HG02759 (cell line): ENCODE results near the gene DNMT1.
"Not testable (repeated sequence)": the region's sequence is repeated elsewhere in the genome, so short reads cannot be mapped to it uniquely, and the experiment has no call there.

Source experiments
- ATAC-seq: cut with Tn5 transposase; IDR thresholded peaks from one replicate; pipeline ENCODE4 v1.9.1; 2021; ENCODE audit warnings: mild to moderate bottlenecking, moderate library complexity; ENCODE audit not compliant: unreplicated experiment

DNMT1 gene

DNA sequence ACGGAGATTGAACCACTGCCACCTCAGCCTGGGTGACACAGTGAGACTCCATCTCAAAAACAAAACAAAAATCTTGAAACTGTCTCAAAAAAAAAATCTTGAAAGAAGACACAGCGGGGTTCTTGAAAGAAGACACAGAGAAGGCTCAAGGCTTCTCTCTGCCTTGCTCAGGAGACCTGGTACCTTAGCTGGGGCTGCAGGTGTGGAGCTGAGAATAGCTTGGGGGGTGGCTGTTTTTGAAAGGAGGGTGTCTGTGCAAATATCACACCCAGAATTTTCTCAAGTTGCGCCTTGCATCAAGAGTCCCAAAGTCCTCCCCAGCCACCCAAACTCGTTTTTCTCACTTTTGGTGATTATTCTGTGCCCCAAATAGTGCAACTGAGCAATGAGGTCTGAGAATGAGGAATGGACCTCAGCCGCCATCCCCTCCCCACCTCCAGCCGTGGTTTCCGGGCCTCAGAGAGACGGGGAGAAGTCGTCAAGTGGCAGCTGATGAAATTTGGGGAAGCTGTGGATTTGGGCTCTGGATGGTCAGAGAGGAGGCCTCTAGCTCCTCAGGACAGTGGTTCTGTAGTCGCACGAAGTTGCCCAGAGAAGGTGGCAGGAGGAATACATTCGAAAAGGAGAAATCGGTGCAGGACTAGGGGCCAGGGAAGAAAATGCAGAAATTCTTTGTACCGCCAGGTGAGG, 27.6 kb upstream of the DNMT1 start:
- ATAC-seq: no peak

DNA sequence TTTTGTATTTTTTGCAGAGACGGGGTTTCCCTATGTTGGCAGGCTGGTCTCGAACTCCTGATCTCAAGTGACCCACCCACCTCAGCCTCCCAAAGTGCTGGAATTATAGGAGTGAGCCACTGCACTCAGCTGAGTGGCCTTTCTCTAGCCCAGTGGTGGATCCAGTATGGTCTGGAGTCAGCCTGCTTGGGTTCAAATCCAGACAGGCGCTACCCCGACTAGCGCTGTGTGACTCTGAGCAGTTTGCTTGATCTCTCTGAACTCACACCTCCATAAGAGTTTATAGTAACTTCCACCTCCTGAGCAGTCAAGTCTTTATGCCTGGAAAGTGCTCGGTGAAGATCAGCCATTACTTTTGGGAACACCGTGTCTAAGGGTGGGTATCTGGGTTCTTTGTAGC, 25.9 kb upstream of the DNMT1 start:
- no peak for ATAC-seq

DNA sequence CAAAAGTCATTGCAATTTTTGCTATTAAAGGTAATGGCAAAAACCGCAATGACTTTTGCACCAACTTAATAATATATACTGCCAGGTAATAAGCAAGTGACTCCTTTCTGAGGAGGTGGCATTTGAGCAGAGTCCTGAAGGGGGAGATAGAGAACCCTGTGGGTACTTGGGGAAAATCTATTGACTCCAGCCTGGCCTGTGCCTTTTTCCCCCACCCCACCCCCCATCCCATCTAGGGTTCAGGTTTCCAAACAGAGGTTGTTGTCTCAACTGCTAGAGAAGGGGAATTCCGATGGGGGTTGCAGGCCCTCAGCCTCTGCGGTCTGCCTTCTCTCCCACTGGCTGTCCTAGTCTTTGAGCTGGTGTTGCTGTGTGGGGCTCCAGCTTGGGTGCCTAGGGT, 24.9 kb upstream of the DNMT1 start:
- no peak for ATAC-seq

DNA sequence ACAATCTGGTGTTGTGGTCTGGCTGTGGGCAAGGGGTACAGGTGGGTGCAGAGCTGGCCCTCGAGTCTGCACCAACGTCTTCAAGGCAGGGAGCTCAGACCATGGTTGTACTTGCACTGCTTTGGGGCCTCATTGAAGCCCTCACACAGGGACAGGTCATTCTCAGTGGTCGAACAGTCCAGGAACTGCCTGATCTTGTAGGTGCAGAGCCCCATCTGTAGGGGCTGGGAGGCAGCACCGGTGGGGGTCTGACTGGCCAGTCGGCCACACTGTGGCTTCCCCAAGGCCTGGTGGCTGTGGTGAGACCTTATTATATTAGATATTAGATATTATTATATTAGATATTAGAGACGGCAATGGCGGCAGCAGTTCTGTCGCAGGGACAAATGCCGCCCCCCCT, 22.3 kb upstream of the DNMT1 start:
- ATAC-seq: no peak

GRCh38 chr19:10214784-10215183, 20.0 kb upstream of the DNMT1 start:
- no peak for ATAC-seq

DNA sequence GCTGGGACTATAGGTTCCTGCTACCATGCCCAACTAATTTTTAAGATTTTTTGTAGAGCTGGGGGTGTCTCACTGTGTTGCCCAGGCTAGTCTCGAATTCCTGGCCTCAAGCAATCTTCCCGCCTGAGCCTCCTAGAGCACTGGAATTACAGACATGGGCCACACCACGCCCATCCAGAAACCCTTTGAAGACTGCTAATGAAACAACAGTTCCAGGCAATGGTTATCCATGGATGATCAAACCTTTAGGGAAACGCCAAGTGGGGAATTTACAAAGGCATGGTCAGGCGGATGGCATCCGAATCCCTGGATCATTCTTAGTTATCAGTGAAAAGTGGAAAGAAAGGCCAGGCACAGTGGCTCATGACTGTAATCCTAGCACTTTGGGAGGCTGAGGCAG, 16.9 kb upstream of the DNMT1 start:
- no peak for ATAC-seq

- ATAC-seq: no peak
Measured at GRCh38 chr19:10211061-10211460, 16.3 kb upstream of the DNMT1 start.

GRCh38 chr19:10209315-10209714, 14.6 kb upstream of the DNMT1 start:
- no peak for ATAC-seq

GRCh38 chr19:10207026-10207425, 12.3 kb upstream of the DNMT1 start:
- ATAC-seq: no peak

DNA sequence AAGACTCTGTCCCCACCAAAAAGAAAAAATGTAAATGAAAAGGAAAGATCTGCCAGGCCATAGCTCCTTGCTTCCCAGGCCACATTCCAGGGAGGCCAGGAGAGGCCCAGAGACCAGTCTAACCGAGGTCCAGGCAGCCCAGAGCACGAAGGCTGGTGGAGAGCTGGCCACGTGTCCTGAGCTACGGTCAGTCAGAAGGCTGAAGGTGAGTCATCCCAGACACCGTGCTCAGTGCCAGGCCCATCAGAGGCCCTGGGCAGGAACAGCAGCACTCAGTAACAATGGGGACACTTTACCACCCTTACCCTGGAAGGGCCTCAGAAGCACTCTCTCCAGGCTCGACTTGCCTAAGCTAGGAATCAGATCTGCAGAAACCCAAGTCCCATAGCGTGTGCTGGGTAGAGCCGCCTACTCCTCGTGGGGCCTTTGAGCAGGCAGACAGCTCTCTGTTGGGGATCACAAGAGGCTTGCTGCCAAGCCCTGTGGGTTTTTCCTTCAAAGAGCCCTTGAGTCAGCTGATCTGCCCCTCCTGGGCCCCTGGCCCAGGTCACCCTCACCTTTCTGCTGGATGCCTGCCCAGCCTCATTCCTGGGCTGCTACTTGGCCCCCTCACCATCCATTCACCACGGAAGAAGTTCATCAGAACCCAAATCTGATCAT, 11.6 kb upstream of the DNMT1 start:
- ATAC-seq: no peak

DNA sequence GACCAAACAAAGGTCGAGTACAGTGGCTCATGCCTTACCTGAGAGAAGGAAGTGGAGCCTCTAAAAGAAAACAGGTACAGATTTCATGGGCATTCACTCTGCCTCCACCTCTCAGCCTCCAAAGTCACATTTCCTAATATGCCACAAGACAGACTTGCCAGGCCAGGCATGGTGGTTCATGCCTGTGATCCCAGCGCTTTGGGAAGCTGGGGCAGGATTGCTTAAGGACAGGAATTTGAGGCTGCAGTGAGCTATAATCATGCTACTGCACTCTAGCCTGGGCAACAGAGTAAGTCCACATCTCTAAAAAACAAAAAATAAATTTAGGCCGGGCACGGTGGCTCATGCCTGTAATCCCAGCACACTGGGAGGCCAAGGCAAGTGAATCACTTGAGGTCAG, 10.9 kb upstream of the DNMT1 start:
- ATAC-seq: no peak

DNA sequence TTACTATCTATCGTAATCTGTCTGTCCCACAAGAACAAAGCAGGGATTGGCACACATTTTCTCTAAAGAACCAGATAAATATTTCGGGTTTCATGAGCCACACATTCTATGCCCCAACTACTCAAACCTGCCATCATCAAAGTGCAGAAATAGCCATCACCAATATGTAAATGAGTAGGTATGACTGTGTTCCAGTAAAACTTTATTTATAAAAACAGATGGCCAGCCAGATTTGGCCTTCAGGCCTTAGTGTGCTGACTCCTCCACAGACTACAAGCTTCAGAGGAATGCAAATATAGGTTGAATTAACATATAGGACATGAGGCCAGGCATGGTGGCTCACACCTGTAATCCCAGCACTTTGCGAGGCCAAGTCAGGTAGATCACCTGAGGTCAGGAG, 8.9 kb upstream of the DNMT1 start:
- no peak for ATAC-seq

DNA sequence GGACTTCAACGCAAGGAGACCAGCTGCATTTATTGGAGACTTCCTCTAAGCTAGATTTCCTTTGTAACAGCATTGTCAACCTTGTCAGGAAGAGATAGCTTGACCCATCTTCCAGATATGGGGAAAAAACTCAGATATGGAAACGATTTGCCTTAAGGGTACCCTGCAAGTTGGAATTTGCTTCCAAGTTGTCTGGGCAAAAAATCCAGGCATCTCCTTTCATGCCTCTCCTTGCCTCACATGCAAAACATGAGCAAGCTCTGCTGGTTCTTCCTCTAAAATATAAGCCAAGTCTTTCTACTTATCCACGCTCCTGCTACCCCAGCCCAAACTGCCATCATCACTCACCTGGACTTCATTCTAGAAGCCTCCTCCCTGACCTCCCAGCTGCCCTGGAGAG, 6.4 kb upstream of the DNMT1 start:
- no peak for ATAC-seq

DNA sequence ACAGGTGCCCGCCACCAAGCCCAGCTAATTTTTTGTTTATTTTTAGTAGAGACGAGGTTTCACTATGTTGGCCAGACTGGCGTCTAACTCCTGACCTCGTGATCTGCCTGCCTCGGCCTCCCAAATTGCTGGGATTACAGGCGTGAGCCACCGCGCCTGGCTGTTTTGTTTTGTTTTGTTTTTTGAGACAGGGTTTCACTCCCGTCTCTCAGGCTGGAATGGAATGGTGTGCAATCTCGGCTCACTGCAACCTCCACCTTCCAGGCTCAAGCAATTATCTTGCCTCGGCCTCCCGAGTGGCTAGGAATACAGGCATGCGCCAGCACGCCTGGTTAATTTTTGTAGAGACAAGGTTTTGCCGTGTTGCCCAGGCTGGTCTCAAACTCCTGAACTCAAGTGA, 5.3 kb upstream of the DNMT1 start:
- not testable (repeated sequence) for ATAC-seq

- not testable (repeated sequence) for ATAC-seq
Measured at GRCh38 chr19:10198889-10199644, 4.3 kb upstream of the DNMT1 start.

- ATAC-seq: no peak
Measured at GRCh38 chr19:10195199-10195519, 406 bp upstream of the DNMT1 start.

GRCh38 chr19:10193790-10194499, 808 bp downstream of the DNMT1 start:
- ATAC-seq: peak; percentile 15

DNA sequence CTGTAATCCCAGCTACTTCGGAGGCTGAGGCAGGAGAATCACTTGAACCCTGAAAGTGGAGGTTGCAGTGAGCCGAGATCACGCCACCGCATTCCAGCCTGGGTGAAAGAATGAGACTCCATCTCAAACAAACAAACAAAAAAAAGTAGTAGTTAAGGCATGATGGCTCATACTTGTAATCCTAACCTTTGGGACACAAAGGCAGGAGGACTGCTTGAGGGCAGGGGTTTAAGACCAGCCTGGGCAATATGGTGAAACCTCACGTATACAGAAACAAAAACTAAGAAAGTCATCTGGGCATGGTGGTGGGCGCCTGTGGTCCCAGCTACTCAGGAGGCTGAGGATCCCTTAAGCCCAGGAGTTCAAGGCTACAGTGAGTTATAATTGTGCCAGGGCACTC, 1.8 kb downstream of the DNMT1 start:
- ATAC-seq: no peak

DNA sequence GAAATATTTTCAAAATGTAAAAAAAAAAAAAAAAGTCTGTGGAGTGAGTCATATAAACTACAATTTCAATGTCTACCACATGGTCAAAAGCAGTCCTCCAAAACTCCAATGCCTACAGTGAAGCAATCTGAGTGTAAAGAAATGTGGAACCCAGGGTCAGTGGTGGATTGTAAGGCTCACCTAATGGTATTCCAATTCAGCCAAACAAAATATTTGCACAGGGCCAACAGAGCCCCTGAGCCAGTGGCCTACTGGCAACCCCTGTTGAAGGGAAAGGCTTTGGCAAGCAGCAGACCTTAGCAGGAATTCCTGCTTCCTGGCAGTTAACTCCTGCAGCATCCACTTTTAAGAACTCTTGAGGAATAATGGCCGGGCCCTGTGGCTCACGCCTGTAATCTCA, 3.4 kb downstream of the DNMT1 start:
- ATAC-seq: no peak

- ATAC-seq: no peak
Measured at GRCh38 chr19:10190026-10190425, 4.7 kb downstream of the DNMT1 start.

DNA sequence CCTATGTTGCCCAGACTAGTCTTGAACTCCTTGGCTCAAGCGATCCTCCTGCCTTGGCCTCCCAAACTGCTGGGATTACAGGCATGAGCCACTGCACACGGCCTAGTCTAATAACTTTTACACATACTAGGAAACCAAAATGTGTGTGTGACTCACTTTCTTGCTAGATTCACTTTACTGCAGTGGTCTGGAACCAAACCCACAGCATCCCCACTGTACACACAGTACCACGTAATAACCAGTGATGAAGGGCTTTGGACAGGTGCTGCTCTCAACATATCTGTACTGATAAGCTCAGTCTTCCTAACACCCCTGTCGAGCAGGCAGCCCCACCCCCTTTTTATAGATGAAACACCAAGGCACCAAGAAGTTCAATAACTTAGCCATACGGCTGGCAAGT, 5.1 kb downstream of the DNMT1 start:
- ATAC-seq: no peak

GRCh38 chr19:10187315-10187714, 7.4 kb downstream of the DNMT1 start:
- no peak for ATAC-seq
